SH-SY5Y (cell line): Measurements from ENCODE around the gene ANKS3.

Experiments used
- GATA2 ChIP-seq: IDR thresholded peaks from 2 replicates; pipeline ENCODE4 v1.6.1; 2011; ENCODE audit warnings: mild to moderate bottlenecking, low read depth, low read length
- GATA3 ChIP-seq: IDR thresholded peaks from 2 replicates; pipeline ENCODE4 v1.6.1; 2011; ENCODE audit warnings: low read depth, mild to moderate bottlenecking, low read length, moderate library complexity

- TF ChIP-seq GATA2, result no peak
- no peak for TF ChIP-seq GATA3
These were observed 40.6 kb downstream of the ANKS3 start, which contains the start of gene NUDT16L1 for GRCh38 chr16:4693296-4693955.
